HepG2 (cell line): ENCODE measurements around the gene GRIK4. TPM values are rescaled to one million over a fixed set of nuclear protein-coding genes. Genes with fewer than 3 reads are reported as not detected.

Experiments used
- polyA plus RNA-seq, 8 experiments: library from polyadenylated mRNA; depleted of rRNA in 3 of 8; stranded (reverse) in 7 of 8; unstranded in 1 of 8; fragments of >200 nt; fragmentation: Illumina TruSeq in 4 of 8; extraction: Trizol in 4 of 8; gene quantifications; 2 replicates each; pipeline versions ENCODE4 v1.2.1 to v1.2.3, GENCODE V29; 2011 to 2016; ENCODE audit warnings: low read depth in 4 of 8, missing spikeins in 1 of 8, mixed read lengths in 1 of 8; ENCODE audit not compliant: insufficient read depth in 1 of 8
- total RNA-seq, 5 experiments: library from RNA; depleted of rRNA; stranded (reverse); fragments of >200 nt; fragmentation: Illumina TruSeq; extraction: Trizol; gene quantifications; 2 replicates each; pipeline ENCODE4 v1.2.3, GENCODE V29; 2016; ENCODE audit warnings: low read depth in 1 of 5
- TF ChIP-seq, protein P1 (sequence below): sonication (generic); formaldehyde crosslinking; IDR thresholded peaks from 2 replicates; pipeline ENCODE4 v1.4.0; 2020; ENCODE audit warnings: mild to moderate bottlenecking, missing genetic modification reagents
- TF ChIP-seq, protein P2 (sequence below): sonication (generic); formaldehyde crosslinking; IDR thresholded peaks from 2 replicates; pipeline ENCODE4 v1.4.0; 2020; ENCODE audit warnings: missing genetic modification reagents

Gene GRIK4
- total and polyA plus RNA-seq, 2 of the 13 experiments (the other 11 are each of a cell fraction or from before 2014, with no cell fraction given) = 0.04 to 0.07 TPM

DNA sequence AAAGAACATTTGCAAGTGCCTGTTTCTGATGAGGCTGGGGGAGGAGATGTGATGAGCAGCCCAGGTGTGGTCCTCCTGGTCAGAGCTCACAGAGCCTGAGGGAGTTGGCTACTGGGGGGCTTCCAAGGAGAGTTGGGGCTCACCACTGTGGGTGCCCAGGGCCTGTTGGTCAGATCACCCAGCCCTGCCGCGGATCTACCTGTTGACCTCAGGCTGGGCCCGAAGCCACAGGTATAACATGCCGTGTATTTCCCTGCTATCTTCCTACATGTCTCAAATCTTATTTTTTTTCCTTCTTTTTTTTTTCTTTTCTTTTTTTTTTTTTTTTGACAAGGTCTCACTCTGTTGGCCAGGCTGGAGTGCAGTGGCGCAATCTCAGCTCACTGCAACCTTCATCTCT lies 312.7 kb downstream of the GRIK4 start (continued):
- TF ChIP-seq, protein P1, sequence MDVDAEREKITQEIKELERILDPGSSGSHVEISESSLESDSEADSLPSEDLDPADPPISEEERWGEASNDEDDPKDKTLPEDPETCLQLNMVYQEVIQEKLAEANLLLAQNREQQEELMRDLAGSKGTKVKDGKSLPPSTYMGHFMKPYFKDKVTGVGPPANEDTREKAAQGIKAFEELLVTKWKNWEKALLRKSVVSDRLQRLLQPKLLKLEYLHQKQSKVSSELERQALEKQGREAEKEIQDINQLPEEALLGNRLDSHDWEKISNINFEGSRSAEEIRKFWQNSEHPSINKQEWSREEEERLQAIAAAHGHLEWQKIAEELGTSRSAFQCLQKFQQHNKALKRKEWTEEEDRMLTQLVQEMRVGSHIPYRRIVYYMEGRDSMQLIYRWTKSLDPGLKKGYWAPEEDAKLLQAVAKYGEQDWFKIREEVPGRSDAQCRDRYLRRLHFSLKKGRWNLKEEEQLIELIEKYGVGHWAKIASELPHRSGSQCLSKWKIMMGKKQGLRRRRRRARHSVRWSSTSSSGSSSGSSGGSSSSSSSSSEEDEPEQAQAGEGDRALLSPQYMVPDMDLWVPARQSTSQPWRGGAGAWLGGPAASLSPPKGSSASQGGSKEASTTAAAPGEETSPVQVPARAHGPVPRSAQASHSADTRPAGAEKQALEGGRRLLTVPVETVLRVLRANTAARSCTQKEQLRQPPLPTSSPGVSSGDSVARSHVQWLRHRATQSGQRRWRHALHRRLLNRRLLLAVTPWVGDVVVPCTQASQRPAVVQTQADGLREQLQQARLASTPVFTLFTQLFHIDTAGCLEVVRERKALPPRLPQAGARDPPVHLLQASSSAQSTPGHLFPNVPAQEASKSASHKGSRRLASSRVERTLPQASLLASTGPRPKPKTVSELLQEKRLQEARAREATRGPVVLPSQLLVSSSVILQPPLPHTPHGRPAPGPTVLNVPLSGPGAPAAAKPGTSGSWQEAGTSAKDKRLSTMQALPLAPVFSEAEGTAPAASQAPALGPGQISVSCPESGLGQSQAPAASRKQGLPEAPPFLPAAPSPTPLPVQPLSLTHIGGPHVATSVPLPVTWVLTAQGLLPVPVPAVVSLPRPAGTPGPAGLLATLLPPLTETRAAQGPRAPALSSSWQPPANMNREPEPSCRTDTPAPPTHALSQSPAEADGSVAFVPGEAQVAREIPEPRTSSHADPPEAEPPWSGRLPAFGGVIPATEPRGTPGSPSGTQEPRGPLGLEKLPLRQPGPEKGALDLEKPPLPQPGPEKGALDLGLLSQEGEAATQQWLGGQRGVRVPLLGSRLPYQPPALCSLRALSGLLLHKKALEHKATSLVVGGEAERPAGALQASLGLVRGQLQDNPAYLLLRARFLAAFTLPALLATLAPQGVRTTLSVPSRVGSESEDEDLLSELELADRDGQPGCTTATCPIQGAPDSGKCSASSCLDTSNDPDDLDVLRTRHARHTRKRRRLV (CRISPR knock-in tag) = no peak
- TF ChIP-seq, protein P2, sequence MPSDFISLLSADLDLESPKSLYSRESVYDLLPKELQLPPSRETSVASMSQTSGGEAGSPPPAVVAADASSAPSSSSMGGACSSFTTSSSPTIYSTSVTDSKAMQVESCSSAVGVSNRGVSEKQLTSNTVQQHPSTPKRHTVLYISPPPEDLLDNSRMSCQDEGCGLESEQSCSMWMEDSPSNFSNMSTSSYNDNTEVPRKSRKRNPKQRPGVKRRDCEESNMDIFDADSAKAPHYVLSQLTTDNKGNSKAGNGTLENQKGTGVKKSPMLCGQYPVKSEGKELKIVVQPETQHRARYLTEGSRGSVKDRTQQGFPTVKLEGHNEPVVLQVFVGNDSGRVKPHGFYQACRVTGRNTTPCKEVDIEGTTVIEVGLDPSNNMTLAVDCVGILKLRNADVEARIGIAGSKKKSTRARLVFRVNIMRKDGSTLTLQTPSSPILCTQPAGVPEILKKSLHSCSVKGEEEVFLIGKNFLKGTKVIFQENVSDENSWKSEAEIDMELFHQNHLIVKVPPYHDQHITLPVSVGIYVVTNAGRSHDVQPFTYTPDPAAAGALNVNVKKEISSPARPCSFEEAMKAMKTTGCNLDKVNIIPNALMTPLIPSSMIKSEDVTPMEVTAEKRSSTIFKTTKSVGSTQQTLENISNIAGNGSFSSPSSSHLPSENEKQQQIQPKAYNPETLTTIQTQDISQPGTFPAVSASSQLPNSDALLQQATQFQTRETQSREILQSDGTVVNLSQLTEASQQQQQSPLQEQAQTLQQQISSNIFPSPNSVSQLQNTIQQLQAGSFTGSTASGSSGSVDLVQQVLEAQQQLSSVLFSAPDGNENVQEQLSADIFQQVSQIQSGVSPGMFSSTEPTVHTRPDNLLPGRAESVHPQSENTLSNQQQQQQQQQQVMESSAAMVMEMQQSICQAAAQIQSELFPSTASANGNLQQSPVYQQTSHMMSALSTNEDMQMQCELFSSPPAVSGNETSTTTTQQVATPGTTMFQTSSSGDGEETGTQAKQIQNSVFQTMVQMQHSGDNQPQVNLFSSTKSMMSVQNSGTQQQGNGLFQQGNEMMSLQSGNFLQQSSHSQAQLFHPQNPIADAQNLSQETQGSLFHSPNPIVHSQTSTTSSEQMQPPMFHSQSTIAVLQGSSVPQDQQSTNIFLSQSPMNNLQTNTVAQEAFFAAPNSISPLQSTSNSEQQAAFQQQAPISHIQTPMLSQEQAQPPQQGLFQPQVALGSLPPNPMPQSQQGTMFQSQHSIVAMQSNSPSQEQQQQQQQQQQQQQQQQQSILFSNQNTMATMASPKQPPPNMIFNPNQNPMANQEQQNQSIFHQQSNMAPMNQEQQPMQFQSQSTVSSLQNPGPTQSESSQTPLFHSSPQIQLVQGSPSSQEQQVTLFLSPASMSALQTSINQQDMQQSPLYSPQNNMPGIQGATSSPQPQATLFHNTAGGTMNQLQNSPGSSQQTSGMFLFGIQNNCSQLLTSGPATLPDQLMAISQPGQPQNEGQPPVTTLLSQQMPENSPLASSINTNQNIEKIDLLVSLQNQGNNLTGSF (CRISPR knock-in tag) = no peak
- TF ChIP-seq, all 625 proteins: peak for 0
